HFFc6 (cell line): ENCODE data around the gene PCDHGA12. TPM values are rescaled to one million over a fixed set of nuclear protein-coding genes. Genes with fewer than 3 reads are reported as not detected.
"Not testable (repeated sequence)": the region's sequence is repeated elsewhere in the genome, so short reads cannot be mapped to it uniquely, and the experiment has no call there.

ENCODE experiments used
- DNase-seq: peaks from one replicate; pipeline ENCODE4 v3.0.0-alpha.2; 2018
- H3K27ac Mint-ChIP-seq: 2 replicates; pipeline ENCODE4 v1.8.0; 2020; ENCODE audit warnings: mild to moderate bottlenecking, mixed read lengths
- H3K27me3 Mint-ChIP-seq: 2 replicates; pipeline ENCODE4 v1.8.0; 2021; ENCODE audit warnings: mild to moderate bottlenecking, moderate library complexity, mixed read lengths; ENCODE audit not compliant: insufficient read depth
- H3K36me3 Mint-ChIP-seq: 2 replicates; pipeline ENCODE4 v1.8.0; 2021; ENCODE audit warnings: low read depth, mixed read lengths
- H3K4me1 Mint-ChIP-seq: 2 replicates; pipeline ENCODE4 v1.8.0; 2020; ENCODE audit warnings: low read depth, mixed read lengths
- H3K4me3 Mint-ChIP-seq: 2 replicates; pipeline ENCODE4 v1.8.0; 2020; ENCODE audit warnings: mild to moderate bottlenecking, moderate library complexity, mixed read lengths
- H3K9me3 Mint-ChIP-seq: 2 replicates; pipeline ENCODE4 v1.8.0; 2020; ENCODE audit warnings: mild to moderate bottlenecking, mixed read lengths
- total RNA-seq, 6 experiments: library from RNA; stranded (reverse); fragmentation: NEBNext Ultra II Directional; extraction: Animal tissue kit (Norgen Biotek cat#: 25700); gene quantifications; 2 replicates in 1 of 6; 3 replicates in 5 of 6; pipeline ENCODE4 v1.2.3, GENCODE V29; 2021
- TF ChIP-seq, protein P1 (sequence below): fragments of 200-600 bp; sonication (generic); IDR thresholded peaks from 2 replicates; pipeline ENCODE4 v1.5.0; 2021; ENCODE audit warnings: antibody characterized with exemption, mild to moderate bottlenecking

Gene PCDHGA12
- total RNA-seq, 6 experiments from 2014 or later, result 8.8 to 21.0 (median 18.9) TPM

DNA sequence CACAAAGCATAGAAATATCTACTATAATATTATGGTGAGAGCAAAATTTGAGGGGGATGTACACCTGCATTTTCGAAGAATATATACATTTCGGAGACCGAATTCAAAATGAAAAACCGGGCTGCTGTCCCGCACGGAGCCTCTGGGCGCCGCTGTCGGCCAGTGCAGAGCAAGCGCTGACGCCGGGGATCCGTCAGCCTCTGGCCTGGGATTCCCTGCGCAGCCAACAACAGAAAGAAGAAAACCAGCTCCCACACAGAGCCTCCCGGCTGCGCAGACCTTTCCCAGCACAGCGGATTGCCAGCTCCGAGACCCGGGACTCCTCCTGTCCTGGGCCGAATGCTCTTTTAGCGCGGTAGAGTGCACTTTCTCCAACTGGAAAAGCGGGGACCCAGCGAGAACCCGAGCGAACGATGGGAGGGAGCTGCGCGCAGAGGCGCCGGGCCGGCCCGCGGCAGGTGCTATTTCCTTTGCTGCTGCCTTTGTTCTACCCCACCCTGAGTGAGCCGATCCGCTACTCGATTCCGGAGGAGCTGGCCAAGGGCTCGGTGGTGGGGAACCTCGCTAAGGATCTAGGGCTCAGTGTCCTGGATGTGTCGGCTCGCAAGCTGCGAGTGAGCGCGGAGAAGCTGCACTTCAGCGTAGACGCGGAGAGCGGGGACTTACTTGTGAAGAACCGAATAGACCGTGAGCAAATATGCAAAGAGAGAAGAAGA lies 22.4 kb upstream of the PCDHGA12 start, which contains the start of gene PCDHGB6:
TSS of gene PCDHGB6 (plus strand) at position 232 of the 716 bp plus-strand sequence. CDS start at position 414, 182 bp downstream.
- TF ChIP-seq, protein P1, sequence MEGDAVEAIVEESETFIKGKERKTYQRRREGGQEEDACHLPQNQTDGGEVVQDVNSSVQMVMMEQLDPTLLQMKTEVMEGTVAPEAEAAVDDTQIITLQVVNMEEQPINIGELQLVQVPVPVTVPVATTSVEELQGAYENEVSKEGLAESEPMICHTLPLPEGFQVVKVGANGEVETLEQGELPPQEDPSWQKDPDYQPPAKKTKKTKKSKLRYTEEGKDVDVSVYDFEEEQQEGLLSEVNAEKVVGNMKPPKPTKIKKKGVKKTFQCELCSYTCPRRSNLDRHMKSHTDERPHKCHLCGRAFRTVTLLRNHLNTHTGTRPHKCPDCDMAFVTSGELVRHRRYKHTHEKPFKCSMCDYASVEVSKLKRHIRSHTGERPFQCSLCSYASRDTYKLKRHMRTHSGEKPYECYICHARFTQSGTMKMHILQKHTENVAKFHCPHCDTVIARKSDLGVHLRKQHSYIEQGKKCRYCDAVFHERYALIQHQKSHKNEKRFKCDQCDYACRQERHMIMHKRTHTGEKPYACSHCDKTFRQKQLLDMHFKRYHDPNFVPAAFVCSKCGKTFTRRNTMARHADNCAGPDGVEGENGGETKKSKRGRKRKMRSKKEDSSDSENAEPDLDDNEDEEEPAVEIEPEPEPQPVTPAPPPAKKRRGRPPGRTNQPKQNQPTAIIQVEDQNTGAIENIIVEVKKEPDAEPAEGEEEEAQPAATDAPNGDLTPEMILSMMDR, result peak; percentile 51; the same call in 1 of the 2 replicates
- Mint-ChIP-seq H3K36me3 (peaks cover 62% of the 10 kb centered on the region), H3K9me3 (peaks cover 60% of the 10 kb centered on the region)
- not testable (repeated sequence) for H3K4me1 Mint-ChIP-seq, H3K27me3 Mint-ChIP-seq, H3K27ac Mint-ChIP-seq, DNase-seq, H3K4me3 Mint-ChIP-seq

DNA sequence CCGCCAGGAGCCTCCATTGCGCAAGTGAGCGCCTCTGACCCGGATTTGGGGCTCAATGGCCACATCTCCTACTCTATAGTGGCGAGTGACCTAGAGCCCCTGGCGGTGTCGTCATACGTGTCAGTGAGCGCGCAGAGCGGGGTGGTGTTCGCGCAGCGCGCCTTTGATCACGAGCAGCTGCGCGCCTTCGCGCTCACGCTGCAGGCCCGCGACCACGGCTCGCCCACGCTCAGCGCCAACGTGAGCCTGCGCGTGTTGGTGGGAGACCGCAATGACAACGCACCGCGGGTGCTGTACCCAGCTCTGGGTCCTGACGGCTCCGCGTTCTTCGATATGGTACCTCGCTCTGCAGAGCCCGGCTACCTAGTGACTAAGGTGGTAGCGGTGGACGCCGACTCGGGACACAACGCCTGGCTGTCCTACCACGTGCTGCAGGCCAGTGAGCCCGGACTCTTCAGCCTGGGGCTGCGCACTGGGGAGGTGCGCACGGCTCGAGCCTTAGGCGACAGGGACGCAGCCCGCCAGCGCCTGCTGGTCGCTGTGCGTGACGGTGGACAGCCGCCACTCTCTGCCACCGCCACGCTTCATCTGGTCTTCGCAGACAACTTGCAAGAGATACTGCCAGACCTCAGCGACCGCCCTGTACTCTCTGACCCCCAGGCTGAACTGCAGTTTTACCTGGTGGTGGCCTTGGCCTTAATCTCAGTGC lies 20.6 kb upstream of the PCDHGA12 start:
- no peak overlapping the region for H3K4me3 Mint-ChIP-seq
- peaks cover 65% of the 10 kb centered on the region for H3K36me3 Mint-ChIP-seq

DNA sequence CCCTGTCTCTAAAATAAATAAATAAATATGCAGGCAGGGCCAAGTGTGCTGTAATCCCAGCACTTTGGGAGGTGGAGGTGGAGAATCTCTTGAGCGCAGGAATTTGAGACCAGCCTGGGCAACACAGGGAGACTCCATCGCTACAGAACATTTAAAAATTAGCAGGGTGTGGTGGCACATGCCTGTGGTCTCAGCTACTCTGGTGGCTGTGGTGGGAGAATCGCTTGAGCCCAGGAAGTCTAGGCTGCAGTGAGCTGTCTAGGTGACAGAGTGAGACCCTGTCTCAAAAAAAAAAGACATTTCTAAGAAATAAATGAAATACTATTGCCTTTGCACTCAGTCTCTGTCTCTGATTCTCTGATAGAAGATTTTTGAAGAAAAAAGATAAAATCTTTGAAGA lies 18.7 kb upstream of the PCDHGA12 start:
- Mint-ChIP-seq H3K4me1 (no peaks in the 10 kb centered on the region; the same call in 1 of the 2 replicates), H3K9me3 (peaks cover 42% of the 10 kb centered on the region), H3K4me3 (no peak overlapping the region), H3K27me3 (no peaks in the 10 kb centered on the region), H3K36me3 (peaks cover 48% of the 10 kb centered on the region), H3K27ac (no peak overlapping the region)
- no peak for DNase-seq
- TF ChIP-seq, protein P1, result no peak

More for the DNA sequence above, 20.6 kb upstream of the PCDHGA12 start:
- TF ChIP-seq, protein P1, result no peak
- DNase-seq, result no peak
- no peaks in the 10 kb centered on the region; the same call in 1 of the 2 replicates for H3K4me1 Mint-ChIP-seq
- no peaks in the 10 kb centered on the region for H3K27me3 Mint-ChIP-seq
- no peak overlapping the region for H3K27ac Mint-ChIP-seq
- peaks cover 53% of the 10 kb centered on the region for H3K9me3 Mint-ChIP-seq

DNA sequence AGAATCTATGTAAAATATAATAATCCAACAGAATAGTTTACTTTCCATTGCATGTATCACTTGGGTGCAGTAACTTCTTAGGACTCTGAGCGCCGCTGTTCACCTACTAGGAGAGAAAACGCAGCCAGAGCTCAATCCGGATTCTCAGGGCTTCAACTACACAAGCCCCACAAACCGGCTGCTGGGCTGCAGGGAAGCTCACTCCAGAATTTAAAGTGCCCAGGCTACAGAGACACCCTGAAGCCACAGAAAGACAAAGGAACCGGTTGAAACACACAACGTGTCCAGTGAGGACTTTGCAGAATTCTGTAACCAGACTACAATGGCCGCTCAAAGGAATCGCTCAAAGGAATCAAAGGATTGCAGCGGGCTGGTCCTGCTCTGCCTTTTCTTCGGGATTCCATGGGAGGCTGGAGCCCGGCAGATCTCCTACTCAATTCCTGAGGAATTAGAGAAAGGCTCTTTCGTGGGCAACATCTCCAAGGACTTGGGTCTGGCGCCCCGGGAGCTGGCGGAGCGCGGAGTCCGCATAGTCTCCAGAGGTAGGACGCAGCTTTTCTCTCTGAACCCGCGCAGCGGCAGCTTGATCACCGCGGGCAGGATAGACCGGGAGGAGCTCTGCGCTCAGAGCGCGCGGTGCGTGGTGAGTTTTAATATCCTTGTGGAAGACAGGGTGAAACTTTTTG lies 17.3 kb upstream of the PCDHGA12 start, which contains the start of gene PCDHGA10:
TSS of gene PCDHGA10 (plus strand) at position 134 of the 686 bp plus-strand sequence. CDS start at position 323, 189 bp downstream.
- Mint-ChIP-seq H3K4me3 (0 out of 2 replicates have a peak within 1 kb of the TSS, but pooled peaks have one; percentile 20), H3K9me3 (peaks cover 38% of the 10 kb centered on the region), H3K4me1 (peaks cover 4% of the 10 kb centered on the region), H3K36me3 (peaks cover 45% of the 10 kb centered on the region), H3K27me3 (peaks cover 2% of the 10 kb centered on the region; the same call in 1 of the 2 replicates), H3K27ac (no peak within 1 kb of the TSS)
- TF ChIP-seq, protein P1, result peak; percentile 73
- peak; percentile 26 for DNase-seq

DNA sequence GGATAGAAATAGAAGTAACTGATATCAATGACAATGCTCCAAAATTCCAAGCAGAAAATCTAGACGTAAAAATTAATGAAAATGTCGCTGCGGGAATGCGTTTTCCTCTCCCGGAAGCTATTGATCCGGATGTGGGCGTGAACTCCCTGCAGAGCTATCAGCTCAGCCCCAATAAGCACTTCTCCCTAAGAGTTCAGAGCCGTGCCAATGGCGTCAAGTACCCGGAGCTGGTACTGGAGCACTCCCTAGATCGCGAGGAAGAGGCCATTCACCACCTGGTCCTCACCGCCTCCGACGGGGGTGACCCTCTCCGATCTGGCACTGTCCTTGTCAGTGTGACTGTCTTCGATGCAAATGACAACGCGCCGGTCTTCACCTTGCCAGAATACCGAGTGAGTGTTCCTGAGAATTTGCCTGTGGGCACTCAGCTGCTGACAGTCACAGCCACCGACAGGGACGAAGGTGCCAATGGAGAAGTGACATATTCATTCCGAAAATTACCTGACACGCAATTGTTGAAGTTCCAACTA lies 16.7 kb upstream of the PCDHGA12 start:
- H3K4me3 Mint-ChIP-seq, result no peak overlapping the region
- H3K36me3 Mint-ChIP-seq, result peaks cover 45% of the 10 kb centered on the region
- H3K27me3 Mint-ChIP-seq, result peaks cover 2% of the 10 kb centered on the region; the same call in 1 of the 2 replicates
- H3K27ac Mint-ChIP-seq, result no peak overlapping the region
- H3K4me1 Mint-ChIP-seq, result peaks cover 10% of the 10 kb centered on the region
- TF ChIP-seq, protein P1, result no peak
- peaks cover 38% of the 10 kb centered on the region for H3K9me3 Mint-ChIP-seq
- DNase-seq, result no peak

DNA sequence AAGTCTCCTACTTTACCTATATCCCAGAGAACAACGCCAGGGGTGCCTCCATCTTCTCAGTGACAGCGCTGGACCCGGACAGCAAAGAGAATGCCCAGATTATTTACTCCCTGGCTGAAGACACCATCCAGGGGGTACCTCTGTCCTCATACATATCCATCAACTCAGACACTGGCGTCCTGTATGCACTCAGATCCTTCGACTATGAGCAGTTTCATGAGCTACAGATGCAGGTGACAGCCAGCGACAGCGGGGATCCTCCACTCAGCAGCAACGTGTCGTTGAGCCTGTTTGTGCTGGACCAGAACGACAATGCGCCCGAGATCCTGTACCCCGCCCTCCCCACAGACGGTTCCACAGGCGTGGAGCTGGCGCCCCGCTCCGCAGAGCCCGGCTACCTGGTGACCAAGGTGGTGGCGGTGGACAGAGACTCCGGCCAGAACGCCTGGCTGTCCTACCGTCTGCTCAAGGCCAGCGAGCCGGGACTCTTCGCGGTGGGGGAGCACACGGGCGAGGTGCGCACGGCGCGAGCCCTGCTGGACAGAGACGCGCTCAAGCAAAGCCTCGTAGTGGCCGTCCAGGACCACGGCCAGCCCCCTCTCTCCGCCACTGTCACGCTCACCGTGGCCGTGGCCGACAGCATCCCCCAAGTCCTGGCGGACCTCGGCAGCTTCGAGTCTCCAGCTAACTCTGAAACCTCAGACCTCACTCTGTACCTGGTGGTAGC lies 15.6 kb upstream of the PCDHGA12 start:
- H3K4me1 Mint-ChIP-seq, result peaks cover 14% of the 10 kb centered on the region
- H3K27ac Mint-ChIP-seq, DNase-seq, H3K27me3 Mint-ChIP-seq, H3K4me3 Mint-ChIP-seq: not testable (repeated sequence)
- H3K36me3 Mint-ChIP-seq, result peaks cover 43% of the 10 kb centered on the region
- H3K9me3 Mint-ChIP-seq, result peaks cover 33% of the 10 kb centered on the region

DNA sequence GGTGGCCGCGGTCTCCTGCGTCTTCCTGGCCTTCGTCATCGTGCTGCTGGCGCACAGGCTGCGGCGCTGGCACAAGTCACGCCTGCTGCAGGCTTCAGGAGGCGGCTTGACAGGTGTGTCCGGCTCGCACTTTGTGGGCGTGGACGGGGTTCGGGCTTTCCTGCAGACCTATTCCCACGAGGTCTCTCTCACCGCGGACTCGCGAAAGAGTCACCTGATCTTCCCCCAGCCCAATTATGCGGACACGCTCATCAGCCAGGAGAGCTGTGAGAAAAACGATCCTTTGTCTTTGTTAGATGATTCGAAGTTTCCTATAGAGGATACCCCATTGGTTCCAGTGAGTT lies 15.1 kb upstream of the PCDHGA12 start:
- DNase-seq, H3K27me3 Mint-ChIP-seq, H3K27ac Mint-ChIP-seq, H3K4me3 Mint-ChIP-seq: not testable (repeated sequence)
- peaks cover 45% of the 10 kb centered on the region for H3K36me3 Mint-ChIP-seq
- peaks cover 14% of the 10 kb centered on the region for H3K4me1 Mint-ChIP-seq
- H3K9me3 Mint-ChIP-seq, result peaks cover 32% of the 10 kb centered on the region
